Fibroblast of lung (primary cell): ENCODE data around the gene ZNF644. TPM values are rescaled to one million over a fixed set of nuclear protein-coding genes. Genes with fewer than 3 reads are reported as not detected.
A peak's percentile ranks its signal among the peaks of the same experiment; 100 is the strongest.

ENCODE experiments used
- DNase-seq, 2 donors: peaks; one replicate each; pipeline versions ENCODE4 v3.0.0 to v3.0.0-alpha.2; 2010; ENCODE audit warnings: low read depth in 2 of 2
- H2AFZ ChIP-seq: 2 replicates; pipeline ENCODE4 v1.5.1; 2012; ENCODE audit warnings: low read length, control low read depth, inconsistent platforms
- H3K27ac ChIP-seq: 2 replicates; pipeline ENCODE4 v1.5.1; 2011; ENCODE audit warnings: low read length, control low read depth; ENCODE audit not compliant: insufficient read depth
- H3K27me3 ChIP-seq: 2 replicates; pipeline ENCODE4 v1.5.1; 2011; ENCODE audit warnings: mild to moderate bottlenecking, low read length; ENCODE audit not compliant: control insufficient read depth, insufficient read depth
- H3K36me3 ChIP-seq: 2 replicates; pipeline ENCODE4 v1.5.1; 2011; ENCODE audit warnings: low read length; ENCODE audit not compliant: control insufficient read depth, insufficient read depth
- H3K4me1 ChIP-seq: 2 replicates; pipeline ENCODE4 v1.5.1; 2011; ENCODE audit warnings: low read length; ENCODE audit not compliant: control insufficient read depth, insufficient read depth; ENCODE audit errors: extremely low read depth
- H3K4me2 ChIP-seq: 2 replicates; pipeline ENCODE4 v1.5.1; 2011; ENCODE audit warnings: low read length, control low read depth; ENCODE audit not compliant: insufficient read depth; ENCODE audit errors: extremely low read depth
- H3K4me3 ChIP-seq, 4 experiments: fragments of 200-600 bp in 1 of 4; sonication (generic) in 1 of 4; replicated peaks in 1 of 4; 2 replicates each; pipeline ENCODE4 v1.5.1; 2011 to 2016; ENCODE audit warnings: low read length in 4 of 4, low read depth in 3 of 4, mild to moderate bottlenecking in 3 of 4, control low read depth in 2 of 4, inconsistent platforms in 1 of 4, mixed read lengths in 1 of 4; ENCODE audit not compliant: insufficient read depth in 1 of 4; ENCODE audit errors: control extremely low read depth in 1 of 4
- H3K79me2 ChIP-seq: 2 replicates; pipeline ENCODE4 v1.5.1; 2012; ENCODE audit warnings: mild to moderate bottlenecking, low read length, inconsistent platforms; ENCODE audit not compliant: control insufficient read depth, insufficient read depth
- H3K9ac ChIP-seq: 2 replicates; pipeline ENCODE4 v1.5.1; 2011; ENCODE audit warnings: mild to moderate bottlenecking, low read length, control low read depth; ENCODE audit not compliant: insufficient read depth
- H3K9me3 ChIP-seq: 2 replicates; pipeline ENCODE4 v1.5.1; 2012; ENCODE audit warnings: low read depth, low read length; ENCODE audit not compliant: control insufficient read depth, insufficient read depth
- H4K20me1 ChIP-seq: 2 replicates; pipeline ENCODE4 v1.5.1; 2011; ENCODE audit warnings: low read length; ENCODE audit not compliant: control insufficient read depth, insufficient read depth; ENCODE audit errors: extremely low read depth
- CTCF ChIP-seq, 2 donors: IDR thresholded peaks in 1 of 2; conservative IDR thresholded peaks in 1 of 2; 1 replicate in 1 of 2; 2 replicates in 1 of 2; pipeline ENCODE4 v1.5.1; 2011 to 2012; ENCODE audit warnings: low read length in 2 of 2, control low read depth in 1 of 2, inconsistent platforms in 1 of 2, low read depth in 1 of 2, mild to moderate bottlenecking in 1 of 2
- EZH2 ChIP-seq: IDR thresholded peaks from 2 replicates; pipeline ENCODE4 v1.5.1; 2012; ENCODE audit warnings: low read length, control low read depth, mild to moderate bottlenecking; ENCODE audit errors: missing control alignments
- polyA plus RNA-seq, 2 donors: library from polyadenylated mRNA; depleted of rRNA in 1 of 2; stranded (reverse) in 1 of 2; unstranded in 1 of 2; fragments of >200 nt; gene quantifications; 2 replicates each; pipeline ENCODE4 v1.2.1, GENCODE V29; 2011 to 2012; ENCODE audit warnings: missing spikeins in 1 of 2
- total RNA-seq: library from RNA; depleted of rRNA; stranded (reverse); fragments of >200 nt; gene quantifications from 2 replicates; pipeline ENCODE4 v1.2.1, GENCODE V29; 2014

ZNF644 gene
- total and polyA plus RNA-seq, 2 donors (not counting 1 experiment from before 2014, with no cell fraction given): 25.6 to 56.8 TPM

- H3K4me2 ChIP-seq: no peak overlapping the region
- no peak for TF ChIP-seq EZH2
- no peak for TF ChIP-seq CTCF (conservative IDR thresholded peaks at IDR 0.05 in 1 of 2, IDR thresholded peaks at IDR 0.05 in 1 of 2; ENCODE audit: low read depth in 1 of 2, low read length in 2 of 2)
- H3K4me3 ChIP-seq: no peak overlapping the region
- no peaks in the 10 kb centered on the region for H4K20me1 ChIP-seq
- no peak overlapping the region for H3K9ac ChIP-seq
- no peaks in the 10 kb centered on the region for H3K36me3 ChIP-seq
- H3K27ac ChIP-seq: no peak overlapping the region
- H3K4me1 ChIP-seq: no peaks in the 10 kb centered on the region
- no peaks in the 10 kb centered on the region for H3K79me2 ChIP-seq
- H3K27me3 ChIP-seq: no peaks in the 10 kb centered on the region
- no peak overlapping the region for H2AFZ ChIP-seq
- H3K9me3 ChIP-seq: no peaks in the 10 kb centered on the region
- DNase-seq: no peak
These were observed 9.2 kb upstream of the ZNF644 start for GRCh38 chr1:91031081-91031480.

- DNase-seq: peak; percentile 27 to 38
- H3K9ac ChIP-seq: no peak overlapping the region
- H3K27ac ChIP-seq: no peak overlapping the region
- H3K36me3 ChIP-seq: no peaks in the 10 kb centered on the region
- no peaks in the 10 kb centered on the region for H4K20me1 ChIP-seq
- H3K9me3 ChIP-seq: no peaks in the 10 kb centered on the region
- H3K4me3 ChIP-seq: no peak overlapping the region
- H3K4me2 ChIP-seq: no peak overlapping the region
- H3K4me1 ChIP-seq: peaks cover 4% of the 10 kb centered on the region
- no peak overlapping the region for H2AFZ ChIP-seq
- no peaks in the 10 kb centered on the region for H3K27me3 ChIP-seq
- peak; percentile 28 to 50 for TF ChIP-seq CTCF (conservative IDR thresholded peaks at IDR 0.05 in 1 of 2, IDR thresholded peaks at IDR 0.05 in 1 of 2; ENCODE audit: low read depth in 1 of 2, low read length in 2 of 2)
- TF ChIP-seq EZH2: no peak
- peaks cover 3% of the 10 kb centered on the region for H3K79me2 ChIP-seq
These were observed 4.9 kb upstream of the ZNF644 start for GRCh38 chr1:91026777-91027176.

GRCh38 chr1:91026320-91026719, 4.5 kb upstream of the ZNF644 start:
- H3K27me3 ChIP-seq: no peaks in the 10 kb centered on the region
- no peak overlapping the region for H3K4me2 ChIP-seq
- H3K9me3 ChIP-seq: no peaks in the 10 kb centered on the region
- H3K27ac ChIP-seq: no peak overlapping the region
- H4K20me1 ChIP-seq: no peaks in the 10 kb centered on the region
- H2AFZ ChIP-seq: no peak overlapping the region
- peaks cover 3% of the 10 kb centered on the region for H3K79me2 ChIP-seq
- H3K4me3 ChIP-seq: no peak overlapping the region
- H3K9ac ChIP-seq: no peak overlapping the region
- DNase-seq: no peak
- TF ChIP-seq EZH2 (no peak), CTCF (conservative IDR thresholded peaks at IDR 0.05 in 1 of 2, IDR thresholded peaks at IDR 0.05 in 1 of 2; ENCODE audit: low read depth in 1 of 2, low read length in 2 of 2) (no peak)
- H3K4me1 ChIP-seq: peaks cover 4% of the 10 kb centered on the region
- H3K36me3 ChIP-seq: no peaks in the 10 kb centered on the region
